ENCODE results near the gene EPB42. TPM values are rescaled to one million over a fixed set of nuclear protein-coding genes. Genes with fewer than 3 reads are reported as not detected.

EPB42 gene
- total and polyA plus RNA-seq, 11 donors, result 0.08 to 1.7 (median 0.33) TPM; not detected in 7

GRCh38 chr15:43165801-43166325 is 55.0 kb downstream of the EPB42 start:
- Histone ChIP-seq H3K4me3 (no peak overlapping the region), H3K27me3 (no peaks in the 10 kb centered on the region), H3K27ac (no peak overlapping the region), H3K4me1 (peaks cover 0 to 15% (median 0%) of the 10 kb centered on the region in 12 donors), H3K9me3 (no peaks in the 10 kb centered on the region), H3K36me3 (peaks cover 0 to 79% (median 60%) of the 10 kb centered on the region in 9 donors)
- DNase-seq (no peak), ATAC-seq (no peak)
- 95 to 99% (median 97%) methylated on average over 2 of the region's 2 CpGs for WGBS, 4 donors
- TF ChIP-seq CTCF (IDR thresholded peaks at IDR 0.05), result no peak
- TF ChIP-seq POLR2A (IDR thresholded peaks at IDR 0.05), result no peak
- intact Hi-C loops (cut with DNase I), result loop anchor here in 1 of 10 donors (10.0 kb wide), 1 partner anchor 59 kb away; the partner anchor contains the start of gene EPB42

- intact Hi-C loops (cut with DNase I), result no loop called here
- H3K4me1 ChIP-seq, result peaks cover 0 to 4% (median 0%) of the 10 kb centered on the region in 12 donors
- TF ChIP-seq POLR2A (IDR thresholded peaks at IDR 0.05), result no peak
- TF ChIP-seq CTCF (IDR thresholded peaks at IDR 0.05), result no peak
- no peaks in the 10 kb centered on the region for H3K27me3 ChIP-seq
- no peak for DNase-seq
- ATAC-seq, result no peak
- no peak overlapping the region for H3K4me3 ChIP-seq
- H3K9me3 ChIP-seq, result no peaks in the 10 kb centered on the region
- no peak overlapping the region for H3K27ac ChIP-seq
- peaks cover 0 to 100% (median 91%) of the 10 kb centered on the region in 9 donors for H3K36me3 ChIP-seq
Observed at GRCh38 chr15:43153269-43153668, 67.5 kb downstream of the EPB42 start.

GRCh38 chr15:43151688-43152087 is 69.1 kb downstream of the EPB42 start:
- no peaks in the 10 kb centered on the region for H3K9me3 ChIP-seq
- intact Hi-C loops (cut with DNase I), result no loop called here
- no peaks in the 10 kb centered on the region for H3K27me3 ChIP-seq
- peaks cover 0 to 100% (median 93%) of the 10 kb centered on the region in 9 donors for H3K36me3 ChIP-seq
- peaks cover 0 to 4% (median 0%) of the 10 kb centered on the region in 12 donors for H3K4me1 ChIP-seq
- H3K4me3 ChIP-seq, result no peak overlapping the region
- no peak for ATAC-seq
- H3K27ac ChIP-seq, result no peak overlapping the region
- 86 to 95% (median 89%) methylated on average over 2 of the region's 2 CpGs for WGBS, 4 donors
- TF ChIP-seq CTCF (IDR thresholded peaks at IDR 0.05), result no peak
- no peak for TF ChIP-seq POLR2A (IDR thresholded peaks at IDR 0.05)
- DNase-seq, result no peak

- intact Hi-C loops (cut with DNase I), result no loop called here
Observed at GRCh38 chr15:43150191-43150929, 70.5 kb downstream of the EPB42 start.

More at GRCh38 chr15:43150191-43150929, 70.5 kb downstream of the EPB42 start:
- ATAC-seq (no peak), DNase-seq (no peak)
- TF ChIP-seq CTCF (IDR thresholded peaks at IDR 0.05), result no peak
- TF ChIP-seq POLR2A (IDR thresholded peaks at IDR 0.05), result no peak
- peaks cover 0 to 99% (median 95%) of the 10 kb centered on the region in 9 donors for H3K36me3 ChIP-seq
- H3K4me3 ChIP-seq, result no peak overlapping the region
- no peaks in the 10 kb centered on the region for H3K27me3 ChIP-seq
- H3K9me3 ChIP-seq, result no peaks in the 10 kb centered on the region
- H3K4me1 ChIP-seq, result peaks cover 0 to 4% (median 0%) of the 10 kb centered on the region in 12 donors
- no peak overlapping the region for H3K27ac ChIP-seq
- 85 to 91% (median 90%) methylated on average over 5 of the region's 5 CpGs for WGBS, 4 donors

All from heart left ventricle (tissue), 16 donors.